Uterus (tissue), 4 donors: ENCODE measurements around the gene RTN4RL2. TPM values are rescaled to one million over a fixed set of nuclear protein-coding genes. Genes with fewer than 3 reads are reported as not detected.

ENCODE experiments used
- DNase-seq, 2 donors: peaks; one replicate each; pipeline ENCODE4 v3.0.0-alpha.2; 2019 to 2020
- H3K27ac ChIP-seq, 2 donors: fragments of 200-600 bp; sonication (generic); 1 replicate in 1 of 2; 2 replicates in 1 of 2; pipeline ENCODE4 v1.5.1; 2016 to 2018
- H3K27me3 ChIP-seq, 2 donors: fragments of 200-600 bp; sonication (generic); one replicate each; pipeline ENCODE4 v1.5.1; 2018 to 2019; ENCODE audit warnings: control low read depth in 1 of 2
- H3K36me3 ChIP-seq, 2 donors: fragments of 200-600 bp; sonication (generic); one replicate each; pipeline ENCODE4 v1.5.1; 2019; ENCODE audit warnings: control low read depth in 1 of 2
- H3K4me1 ChIP-seq, 2 donors: fragments of 200-600 bp; sonication (generic); one replicate each; pipeline ENCODE4 v1.5.1; 2018 to 2019; ENCODE audit warnings: control low read depth in 1 of 2
- H3K4me3 ChIP-seq, 2 donors: fragments of 200-600 bp; sonication (generic); 1 replicate in 1 of 2; 2 replicates in 1 of 2; pipeline ENCODE4 v1.5.1; 2018 to 2019; ENCODE audit warnings: mild to moderate bottlenecking in 1 of 2
- H3K9me3 ChIP-seq, 2 donors: fragments of 200-600 bp; sonication (generic); one replicate each; pipeline ENCODE4 v1.5.1; 2019; ENCODE audit warnings: control low read depth in 1 of 2
- POLR2A ChIP-seq, 2 donors: fragments of 450-650 bp; IDR thresholded peaks; one replicate each; pipeline ENCODE4 v1.6.1; 2016; ENCODE audit warnings: antibody characterized with exemption in 2 of 2, mild to moderate bottlenecking in 1 of 2, moderate library complexity in 1 of 2
- intact Hi-C: fragments of 100-400 bp; cut with DNase I; formaldehyde crosslinking; loops from one replicate; pipeline ENCODE4 v1.15.1; 2023; ENCODE audit warnings: low total_unique reads
- total RNA-seq, 4 donors: library from RNA; depleted of rRNA in 3 of 4; stranded (reverse); fragments of >200 nt in 3 of 4; gene quantifications; one replicate each; pipeline versions ENCODE4 v1.1.0 to v1.2.4, GENCODE V29; 2014 to 2023
- TF ChIP-seq, protein P1 (sequence below), 4 experiments: fragments of 200-600 bp in 2 of 4; fragments of 450-650 bp in 2 of 4; sonication (generic) in 2 of 4; IDR thresholded peaks; one replicate each; pipeline ENCODE4 v1.5.1; 2016 to 2019; ENCODE audit warnings: antibody characterized with exemption in 4 of 4, mild to moderate bottlenecking in 2 of 4, moderate library complexity in 1 of 4
- donor health status: DM: yes; HTN: yes; CAD: no.

RTN4RL2 gene
- total RNA-seq, 4 donors from 2014 or later, result 1.7 TPM; not detected in 3

- TF ChIP-seq, protein P1, sequence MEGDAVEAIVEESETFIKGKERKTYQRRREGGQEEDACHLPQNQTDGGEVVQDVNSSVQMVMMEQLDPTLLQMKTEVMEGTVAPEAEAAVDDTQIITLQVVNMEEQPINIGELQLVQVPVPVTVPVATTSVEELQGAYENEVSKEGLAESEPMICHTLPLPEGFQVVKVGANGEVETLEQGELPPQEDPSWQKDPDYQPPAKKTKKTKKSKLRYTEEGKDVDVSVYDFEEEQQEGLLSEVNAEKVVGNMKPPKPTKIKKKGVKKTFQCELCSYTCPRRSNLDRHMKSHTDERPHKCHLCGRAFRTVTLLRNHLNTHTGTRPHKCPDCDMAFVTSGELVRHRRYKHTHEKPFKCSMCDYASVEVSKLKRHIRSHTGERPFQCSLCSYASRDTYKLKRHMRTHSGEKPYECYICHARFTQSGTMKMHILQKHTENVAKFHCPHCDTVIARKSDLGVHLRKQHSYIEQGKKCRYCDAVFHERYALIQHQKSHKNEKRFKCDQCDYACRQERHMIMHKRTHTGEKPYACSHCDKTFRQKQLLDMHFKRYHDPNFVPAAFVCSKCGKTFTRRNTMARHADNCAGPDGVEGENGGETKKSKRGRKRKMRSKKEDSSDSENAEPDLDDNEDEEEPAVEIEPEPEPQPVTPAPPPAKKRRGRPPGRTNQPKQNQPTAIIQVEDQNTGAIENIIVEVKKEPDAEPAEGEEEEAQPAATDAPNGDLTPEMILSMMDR (IDR thresholded peaks at IDR 0.05), result no peak
- no peak for TF ChIP-seq POLR2A (IDR thresholded peaks at IDR 0.05)
- intact Hi-C loops, result no loop called here
- Histone ChIP-seq H3K27ac (no peak overlapping the region), H3K36me3 (no peaks in the 10 kb centered on the region), H3K9me3 (no peaks in the 10 kb centered on the region), H3K4me1 (peaks cover 0 to 16% of the 10 kb centered on the region in 2 donors), H3K4me3 (no peak overlapping the region), H3K27me3 (no peaks in the 10 kb centered on the region)
- no peak for DNase-seq
These were observed 35.9 kb downstream of the RTN4RL2 start for GRCh38 chr11:57496109-57496820.

GRCh38 chr11:57497303-57498247, 37.2 kb downstream of the RTN4RL2 start:
- no peak overlapping the region for H3K4me3 ChIP-seq
- H3K4me1 ChIP-seq, result peaks cover 0 to 16% of the 10 kb centered on the region in 2 donors
- DNase-seq, result no peak
- intact Hi-C loops, result no loop called here
- no peaks in the 10 kb centered on the region for H3K36me3 ChIP-seq
- H3K9me3 ChIP-seq, result no peaks in the 10 kb centered on the region
- TF ChIP-seq, protein P1 (IDR thresholded peaks at IDR 0.05), result no peak
- TF ChIP-seq POLR2A (IDR thresholded peaks at IDR 0.05), result no peak
- H3K27ac ChIP-seq, result no peak overlapping the region
- no peaks in the 10 kb centered on the region for H3K27me3 ChIP-seq

DNA sequence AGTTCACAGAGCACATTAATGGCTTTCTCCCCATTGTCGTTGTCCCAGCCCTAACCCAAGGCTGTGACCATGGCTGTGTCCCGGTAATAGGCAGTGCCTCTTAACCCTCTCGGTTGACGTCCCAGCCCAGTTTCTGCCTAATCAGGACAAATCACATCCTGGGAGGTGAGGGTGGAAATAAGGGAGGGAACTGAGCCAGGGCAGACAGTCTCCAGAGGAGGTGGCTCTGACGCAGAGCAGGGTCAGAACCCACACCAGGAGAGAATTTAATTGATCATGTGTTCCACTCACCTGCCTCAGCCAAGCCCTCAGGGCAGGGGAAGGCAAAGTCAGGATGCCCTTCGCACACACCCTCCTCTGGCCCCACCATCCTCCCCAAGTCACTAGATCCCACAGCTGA, 38.2 kb downstream of the RTN4RL2 start:
- Histone ChIP-seq H3K4me1 (peaks cover 0 to 16% of the 10 kb centered on the region in 2 donors), H3K27ac (peak overlapping the region; percentile 79 to 88), H3K4me3 (no peak overlapping the region), H3K36me3 (no peaks in the 10 kb centered on the region), H3K9me3 (no peaks in the 10 kb centered on the region), H3K27me3 (no peaks in the 10 kb centered on the region)
- intact Hi-C loops, result no loop called here
- no peak for DNase-seq
- TF ChIP-seq, protein P1 (IDR thresholded peaks at IDR 0.05), result no peak
- TF ChIP-seq POLR2A (IDR thresholded peaks at IDR 0.05), result no peak

DNA sequence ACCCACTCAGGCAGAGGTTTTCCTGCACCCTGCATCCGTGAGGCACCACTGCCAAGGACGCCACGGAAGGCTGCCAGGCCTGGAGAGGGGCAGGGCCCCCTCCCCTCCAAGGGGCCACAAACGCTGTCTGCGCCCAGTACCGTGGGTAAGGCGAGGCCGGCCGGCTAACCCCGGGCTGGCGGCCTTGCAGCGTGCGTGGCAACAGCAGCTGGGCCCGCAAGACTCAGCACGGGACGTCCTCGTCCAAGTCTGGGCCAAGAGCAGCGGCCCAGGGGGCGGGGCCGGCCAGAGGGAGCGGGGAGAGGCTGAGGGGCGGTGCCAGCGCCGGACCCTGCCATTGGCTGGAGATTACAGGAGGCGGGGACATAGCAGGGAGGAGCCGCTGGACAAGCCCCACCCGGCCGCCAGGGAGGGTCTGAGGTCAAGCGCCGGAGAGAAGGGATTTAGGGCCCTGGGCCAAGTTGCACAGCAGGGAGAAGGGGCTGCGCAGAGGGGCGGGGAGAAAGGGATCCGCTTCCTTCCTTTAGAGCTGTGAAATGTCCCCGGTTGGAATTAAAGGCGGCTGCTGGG, 39.2 kb downstream of the RTN4RL2 start:
- H3K9me3 ChIP-seq, result no peaks in the 10 kb centered on the region
- no peaks in the 10 kb centered on the region for H3K36me3 ChIP-seq
- H3K4me3 ChIP-seq, result peak overlapping the region; percentile 21 to 27
- intact Hi-C loops, result no loop called here
- peaks cover 0 to 16% of the 10 kb centered on the region in 2 donors for H3K4me1 ChIP-seq
- DNase-seq, result peak; percentile 98
- TF ChIP-seq, protein P1 (IDR thresholded peaks at IDR 0.05), result peak in 1 of 4 experiments; percentile 17
- TF ChIP-seq POLR2A (IDR thresholded peaks at IDR 0.05), result peak; percentile 45 to 50
- H3K27me3 ChIP-seq, result no peaks in the 10 kb centered on the region
- H3K27ac ChIP-seq, result peak overlapping the region; percentile 79 to 88
